ENCODE data around the gene CCDC187.

CCDC187 gene

DNA sequence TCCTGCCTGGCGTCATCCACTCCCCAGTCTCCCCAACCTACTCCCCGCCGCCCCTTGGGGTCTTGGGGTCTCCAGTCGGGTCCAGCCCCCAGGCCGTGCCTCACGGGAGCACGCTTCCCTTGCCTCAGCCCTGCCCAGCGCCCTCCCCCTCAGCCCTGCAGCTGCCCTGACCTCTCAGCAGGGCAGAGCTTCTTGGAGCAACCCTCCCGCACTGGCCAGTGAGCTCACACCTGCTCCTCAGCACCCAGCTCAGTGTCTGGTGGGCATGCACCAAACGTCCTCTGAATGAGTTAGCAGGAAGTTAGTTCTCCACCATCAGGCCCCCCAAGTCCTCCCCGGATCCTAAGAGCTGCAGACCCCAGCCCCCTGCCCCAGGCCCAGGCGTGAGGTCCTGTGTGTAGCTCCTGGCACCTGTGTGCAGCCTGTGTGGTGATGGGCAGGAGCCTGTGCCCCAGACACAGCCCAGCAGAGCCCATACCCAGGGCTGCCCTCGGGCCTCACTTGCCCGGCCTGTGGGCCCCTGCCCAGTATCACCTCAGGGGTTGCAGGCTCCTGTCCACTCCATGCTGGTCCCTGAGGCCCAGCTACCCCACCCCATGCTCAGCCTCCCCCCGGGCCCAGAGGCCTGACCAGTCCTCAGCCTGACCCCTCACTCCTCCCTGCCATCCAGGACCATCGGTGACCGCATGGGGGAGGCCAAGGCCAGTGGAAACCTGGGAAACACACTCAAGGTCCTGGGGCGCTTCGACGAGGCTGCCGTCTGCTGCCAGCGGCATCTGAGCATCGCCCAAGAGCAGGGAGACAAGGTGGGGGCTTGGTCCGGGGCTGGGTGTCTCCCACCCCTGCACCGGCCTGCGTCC lies 31.6 kb upstream of the CCDC187 start:
- H3K4me1 Mint-ChIP-seq (ENCODE audit: low read depth), result no peaks in the 10 kb centered on the region
- no peaks in the 10 kb centered on the region for H3K9me3 Mint-ChIP-seq
- no peak overlapping the region for H3K4me3 Mint-ChIP-seq
- no peaks in the 10 kb centered on the region for H3K36me3 Mint-ChIP-seq (ENCODE audit: low read depth)
- H3K27ac Mint-ChIP-seq, result no peak overlapping the region
- no peak for DNase-seq (ENCODE audit: low spot score)
- no peaks in the 10 kb centered on the region for H3K27me3 Mint-ChIP-seq (ENCODE audit: low read depth)

DNA sequence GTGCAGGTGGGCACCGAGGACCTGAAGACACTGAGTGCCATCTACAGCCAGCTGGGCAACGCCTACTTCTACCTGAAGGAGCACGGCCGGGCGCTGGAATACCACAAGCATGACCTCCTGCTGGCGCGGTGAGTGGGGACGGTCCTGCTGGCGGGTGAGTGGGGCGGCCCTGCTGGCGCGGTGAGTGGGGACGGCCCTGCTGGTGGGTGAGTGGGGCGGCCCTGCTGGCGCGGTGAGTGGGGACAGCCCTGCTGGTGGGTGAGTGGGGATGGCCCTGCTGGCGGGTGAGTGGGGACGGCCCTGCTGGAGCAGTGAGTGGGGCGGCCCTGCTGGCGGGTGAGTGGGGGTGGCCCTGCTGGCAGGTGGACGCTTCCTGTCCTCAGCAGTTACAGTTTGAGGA lies 30.6 kb upstream of the CCDC187 start:
- no peak for DNase-seq (ENCODE audit: low spot score)
- Mint-ChIP-seq H3K4me1 (ENCODE audit: low read depth) (no peaks in the 10 kb centered on the region), H3K9me3 (no peaks in the 10 kb centered on the region), H3K4me3 (no peak overlapping the region), H3K27me3 (ENCODE audit: low read depth) (no peaks in the 10 kb centered on the region), H3K27ac (no peak overlapping the region), H3K36me3 (ENCODE audit: low read depth) (no peaks in the 10 kb centered on the region)

DNA sequence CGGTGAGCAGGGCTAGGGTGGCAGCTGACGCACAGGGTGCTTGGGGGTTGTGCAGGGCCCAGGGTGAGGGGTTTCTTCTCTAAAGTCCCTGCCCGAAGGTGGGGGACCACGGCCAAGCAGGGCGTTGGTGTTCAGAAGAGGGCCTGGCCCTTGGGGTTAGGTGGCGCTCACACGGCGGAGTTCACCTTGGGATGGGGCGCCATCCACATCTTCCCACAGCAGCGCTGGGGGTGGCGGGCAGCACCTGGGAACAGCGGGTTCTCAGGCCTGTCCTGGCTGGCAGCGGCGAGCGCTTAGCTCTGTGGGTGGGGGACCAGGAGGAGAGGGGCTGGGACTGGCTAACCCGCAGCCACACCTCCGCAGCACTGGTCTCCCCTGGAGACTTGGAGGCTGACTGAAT lies 29.6 kb upstream of the CCDC187 start:
- Mint-ChIP-seq H3K36me3 (ENCODE audit: low read depth) (no peaks in the 10 kb centered on the region), H3K27ac (no peak overlapping the region), H3K4me1 (ENCODE audit: low read depth) (peaks cover 3% of the 10 kb centered on the region), H3K27me3 (ENCODE audit: low read depth) (no peaks in the 10 kb centered on the region), H3K4me3 (no peak overlapping the region), H3K9me3 (no peaks in the 10 kb centered on the region)
- DNase-seq (ENCODE audit: low spot score), result no peak

DNA sequence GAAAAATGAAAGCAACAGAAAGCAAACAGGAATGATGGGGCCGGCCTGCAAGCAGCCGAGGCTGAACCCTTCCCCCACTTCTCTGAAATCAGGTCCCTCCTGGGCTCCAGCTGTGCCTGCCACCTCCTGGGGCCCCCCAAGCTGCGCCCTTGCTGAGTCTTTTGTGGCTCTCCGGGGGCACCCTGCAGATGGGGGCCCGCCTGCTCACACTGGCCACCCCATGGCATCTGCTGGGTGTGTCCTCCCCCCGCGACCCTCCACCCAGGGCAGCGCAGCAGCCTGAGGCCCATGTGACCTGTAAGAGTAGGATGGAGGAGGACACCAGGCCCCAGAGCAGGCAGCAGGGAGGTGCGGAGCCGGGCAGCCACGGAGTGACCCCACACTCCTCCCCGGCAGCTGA lies 29.2 kb upstream of the CCDC187 start:
- H3K36me3 Mint-ChIP-seq (ENCODE audit: low read depth), result no peaks in the 10 kb centered on the region
- no peak overlapping the region for H3K27ac Mint-ChIP-seq
- H3K9me3 Mint-ChIP-seq, result no peaks in the 10 kb centered on the region
- peaks cover 3% of the 10 kb centered on the region for H3K4me1 Mint-ChIP-seq (ENCODE audit: low read depth)
- H3K27me3 Mint-ChIP-seq (ENCODE audit: low read depth), result no peaks in the 10 kb centered on the region
- DNase-seq (ENCODE audit: low spot score), result no peak
- no peak overlapping the region for H3K4me3 Mint-ChIP-seq

DNA sequence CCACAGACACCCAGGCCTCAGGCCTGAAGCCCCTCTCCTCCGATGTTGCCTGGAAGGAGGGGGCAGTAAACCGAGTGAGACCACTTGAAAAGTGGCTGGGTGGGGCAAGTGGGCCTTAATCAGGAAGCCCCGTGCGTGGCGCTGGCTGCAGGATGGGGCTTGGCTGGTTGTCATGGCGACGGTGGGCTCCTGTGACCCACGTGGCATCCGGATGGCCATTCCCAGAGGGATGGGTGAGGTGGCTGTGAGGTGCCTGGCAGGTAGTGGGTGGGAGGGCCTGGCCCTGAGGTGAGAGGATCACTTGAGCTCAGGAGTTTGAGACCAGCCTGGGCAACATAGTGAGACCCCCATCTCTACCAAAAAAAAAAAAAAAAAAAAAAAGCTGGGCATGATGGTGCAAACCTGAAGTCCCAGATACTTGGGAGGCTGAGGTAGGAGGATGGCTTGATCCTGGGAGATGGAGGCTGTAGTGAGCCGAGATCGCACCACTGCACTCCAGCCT lies 28.6 kb upstream of the CCDC187 start:
- no peak overlapping the region for H3K4me3 Mint-ChIP-seq
- peaks cover 3% of the 10 kb centered on the region for H3K4me1 Mint-ChIP-seq (ENCODE audit: low read depth)
- H3K9me3 Mint-ChIP-seq, result no peaks in the 10 kb centered on the region
- no peak for DNase-seq (ENCODE audit: low spot score)
- H3K36me3 Mint-ChIP-seq (ENCODE audit: low read depth), result no peaks in the 10 kb centered on the region
- no peak overlapping the region for H3K27ac Mint-ChIP-seq
- no peaks in the 10 kb centered on the region for H3K27me3 Mint-ChIP-seq (ENCODE audit: low read depth)

DNA sequence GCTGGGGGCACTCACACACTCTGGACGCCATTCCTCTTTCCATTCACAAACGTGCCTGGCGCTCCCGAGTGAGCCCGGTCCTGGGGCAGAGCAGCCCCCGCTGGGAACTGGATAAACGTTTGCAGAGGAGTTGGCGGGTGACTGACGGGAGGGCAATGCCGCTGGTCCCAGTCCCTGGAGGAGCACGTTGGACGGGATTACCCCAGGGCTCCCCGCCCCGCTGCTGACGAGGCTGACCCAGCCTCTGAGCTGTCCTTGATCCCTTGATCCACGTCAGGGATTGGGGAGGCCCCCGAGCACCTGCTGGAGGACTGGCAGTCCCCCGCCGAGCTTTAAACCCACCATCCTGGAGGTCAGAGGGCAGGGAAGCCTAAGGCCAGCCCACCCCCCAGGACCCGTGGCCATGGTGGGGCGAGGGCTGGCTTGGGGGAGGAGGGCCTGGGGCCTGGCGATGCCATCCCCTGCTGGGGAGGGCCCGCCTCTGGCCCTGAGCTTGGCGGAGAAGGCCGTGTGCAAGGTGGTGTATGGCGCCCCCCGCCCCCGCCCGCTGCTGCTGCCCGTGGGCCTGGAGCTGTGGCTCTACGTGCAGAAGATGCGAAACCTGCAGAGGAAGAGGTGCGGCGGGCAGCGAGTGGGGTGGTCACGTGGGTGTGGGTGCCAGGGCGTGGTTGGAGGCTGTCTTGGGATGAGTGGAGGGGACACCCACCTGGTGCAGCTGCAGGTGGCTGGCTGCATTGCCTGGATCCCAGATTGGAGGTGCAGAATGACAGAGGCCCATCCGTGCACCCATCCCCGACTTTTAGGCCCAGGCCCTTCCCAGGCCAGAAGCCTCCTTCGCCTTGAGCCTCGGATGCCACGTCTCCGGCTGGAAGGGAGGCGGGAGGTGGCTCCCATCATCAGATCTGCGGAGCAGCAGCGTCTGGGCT lies 27.9 kb upstream of the CCDC187 start:
- H3K36me3 Mint-ChIP-seq (ENCODE audit: low read depth), result no peaks in the 10 kb centered on the region
- no peaks in the 10 kb centered on the region for H3K27me3 Mint-ChIP-seq (ENCODE audit: low read depth)
- H3K9me3 Mint-ChIP-seq, result no peaks in the 10 kb centered on the region
- H3K4me1 Mint-ChIP-seq (ENCODE audit: low read depth), result peaks cover 3% of the 10 kb centered on the region
- DNase-seq (ENCODE audit: low spot score), result no peak
- no peak overlapping the region for H3K4me3 Mint-ChIP-seq
- H3K27ac Mint-ChIP-seq, result no peak overlapping the region

DNA sequence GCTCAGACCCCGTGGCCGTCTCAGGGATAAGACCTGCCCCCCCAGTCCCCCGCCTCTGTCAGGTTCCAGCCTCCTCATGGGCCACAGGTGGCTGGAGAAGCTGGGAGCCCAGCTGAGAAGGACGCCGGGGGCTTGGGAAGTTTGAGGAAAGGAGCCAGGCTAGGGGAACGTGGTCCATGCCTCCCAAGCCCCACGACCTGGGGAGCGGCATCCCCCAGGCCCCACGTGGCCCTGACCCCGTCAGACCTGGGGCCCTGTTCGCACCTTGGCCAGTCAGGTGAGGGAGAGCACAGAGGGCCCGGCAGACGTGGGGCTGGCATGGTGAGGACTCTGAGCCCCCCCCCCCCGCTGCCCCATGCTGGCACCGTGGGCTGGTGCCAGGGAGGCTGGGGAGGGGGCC lies 27.1 kb upstream of the CCDC187 start:
- Mint-ChIP-seq H3K4me1 (ENCODE audit: low read depth) (peaks cover 3% of the 10 kb centered on the region), H3K27ac (no peak overlapping the region), H3K27me3 (ENCODE audit: low read depth) (no peaks in the 10 kb centered on the region), H3K36me3 (ENCODE audit: low read depth) (no peaks in the 10 kb centered on the region), H3K9me3 (no peaks in the 10 kb centered on the region), H3K4me3 (no peak overlapping the region)
- no peak for DNase-seq (ENCODE audit: low spot score)

DNA sequence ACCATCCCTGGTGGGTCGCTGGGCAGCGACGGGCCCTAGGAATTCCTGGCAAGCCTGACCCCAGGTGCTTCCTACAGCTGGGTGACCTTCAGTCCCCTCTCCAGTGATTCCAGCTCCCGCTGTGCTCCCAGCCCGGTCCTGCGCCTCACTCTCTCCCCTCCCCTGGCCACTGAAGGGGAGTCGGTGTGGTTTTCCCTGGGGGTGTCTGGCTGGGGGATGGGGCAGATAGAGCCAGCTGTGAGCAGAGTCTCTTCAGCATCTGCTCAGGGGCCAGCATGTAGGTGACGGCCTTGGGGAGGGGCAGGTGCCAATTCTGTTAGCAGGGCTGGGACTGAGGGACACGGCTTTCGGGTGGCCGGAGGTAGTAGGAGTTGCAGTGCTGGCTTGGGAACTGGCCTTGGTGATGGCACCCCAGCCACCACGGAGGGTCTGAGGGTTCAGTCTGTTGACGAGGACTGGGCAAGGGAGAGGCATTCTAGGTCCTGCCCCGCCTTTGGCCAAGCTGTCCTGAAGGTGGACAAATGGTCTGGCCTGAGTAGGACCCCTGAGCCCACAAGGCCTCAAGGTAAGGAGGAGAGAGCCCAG lies 26.6 kb upstream of the CCDC187 start:
- H3K9me3 Mint-ChIP-seq, result no peaks in the 10 kb centered on the region
- H3K27me3 Mint-ChIP-seq (ENCODE audit: low read depth), result no peaks in the 10 kb centered on the region
- DNase-seq (ENCODE audit: low spot score), result no peak
- H3K4me3 Mint-ChIP-seq, result no peak overlapping the region
- peaks cover 3% of the 10 kb centered on the region for H3K4me1 Mint-ChIP-seq (ENCODE audit: low read depth)
- H3K36me3 Mint-ChIP-seq (ENCODE audit: low read depth), result no peaks in the 10 kb centered on the region
- H3K27ac Mint-ChIP-seq, result no peak overlapping the region

DNA sequence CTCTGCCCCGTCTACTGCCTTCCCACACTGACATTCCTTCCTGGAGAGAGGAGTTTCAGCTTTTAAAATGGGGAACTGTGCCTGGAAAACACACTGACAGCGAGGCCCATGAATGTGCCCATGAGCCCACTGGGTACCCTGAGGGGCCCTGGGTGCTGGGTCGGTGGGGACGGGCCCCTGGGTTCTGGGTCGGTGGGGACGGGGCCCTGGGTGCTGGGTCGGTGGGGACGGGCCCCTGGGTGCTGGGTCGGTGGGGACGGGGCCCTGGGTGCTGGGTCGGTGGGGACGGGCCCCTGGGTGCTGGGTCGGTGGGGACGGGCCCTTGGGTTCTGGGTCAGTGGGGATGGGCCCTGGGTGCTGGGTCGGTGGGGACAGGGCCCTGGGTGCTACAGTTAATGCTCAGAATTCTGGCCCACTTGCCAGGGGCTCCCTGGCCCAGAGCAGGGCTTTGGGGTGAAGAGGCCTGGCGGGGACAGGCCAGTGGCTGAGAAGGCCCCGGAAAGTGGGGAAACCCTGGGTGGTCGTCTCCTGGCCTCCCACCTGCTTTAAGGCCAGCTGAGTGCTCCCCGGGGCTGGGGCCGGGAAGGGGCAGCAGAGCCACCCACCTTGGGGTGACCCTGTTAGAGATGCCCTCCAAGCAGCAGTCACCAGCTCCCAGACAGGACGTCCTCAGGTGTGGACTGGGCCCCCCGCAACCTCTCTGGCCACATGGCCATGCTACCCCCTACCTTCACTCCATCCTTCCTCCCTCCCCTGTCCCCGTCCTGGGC lies 25.9 kb upstream of the CCDC187 start:
- Mint-ChIP-seq H3K36me3 (ENCODE audit: low read depth) (no peaks in the 10 kb centered on the region), H3K27me3 (ENCODE audit: low read depth) (no peaks in the 10 kb centered on the region), H3K4me1 (ENCODE audit: low read depth) (peaks cover 3% of the 10 kb centered on the region), H3K9me3 (no peaks in the 10 kb centered on the region), H3K27ac (no peak overlapping the region), H3K4me3 (no peak overlapping the region)
- no peak for DNase-seq (ENCODE audit: low spot score)

DNA sequence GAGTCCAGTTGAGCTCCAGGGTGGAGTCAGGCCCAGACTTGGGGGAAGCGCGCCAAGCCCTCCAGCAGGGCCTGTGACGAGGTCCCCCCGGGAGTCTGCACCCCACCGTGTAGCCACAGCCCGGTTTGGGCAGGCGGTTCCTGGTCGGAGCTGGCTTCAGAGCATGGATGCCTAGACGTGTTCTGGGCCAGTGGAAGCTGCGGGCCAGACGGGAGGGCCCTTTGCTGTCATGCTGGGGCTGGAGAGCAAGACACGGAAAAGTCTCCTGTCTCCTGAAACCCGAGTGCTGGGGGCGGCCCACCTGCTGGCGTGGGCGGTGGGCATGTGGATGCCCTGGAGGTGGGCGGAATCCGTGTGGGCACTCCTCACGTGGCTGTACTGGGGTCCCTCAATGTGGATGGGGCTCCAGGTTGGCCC lies 25.3 kb upstream of the CCDC187 start:
- Mint-ChIP-seq H3K27me3 (ENCODE audit: low read depth) (no peaks in the 10 kb centered on the region), H3K27ac (no peak overlapping the region), H3K4me1 (ENCODE audit: low read depth) (peaks cover 3% of the 10 kb centered on the region), H3K36me3 (ENCODE audit: low read depth) (no peaks in the 10 kb centered on the region), H3K4me3 (no peak overlapping the region), H3K9me3 (no peaks in the 10 kb centered on the region)
- no peak for DNase-seq (ENCODE audit: low spot score)

DNA sequence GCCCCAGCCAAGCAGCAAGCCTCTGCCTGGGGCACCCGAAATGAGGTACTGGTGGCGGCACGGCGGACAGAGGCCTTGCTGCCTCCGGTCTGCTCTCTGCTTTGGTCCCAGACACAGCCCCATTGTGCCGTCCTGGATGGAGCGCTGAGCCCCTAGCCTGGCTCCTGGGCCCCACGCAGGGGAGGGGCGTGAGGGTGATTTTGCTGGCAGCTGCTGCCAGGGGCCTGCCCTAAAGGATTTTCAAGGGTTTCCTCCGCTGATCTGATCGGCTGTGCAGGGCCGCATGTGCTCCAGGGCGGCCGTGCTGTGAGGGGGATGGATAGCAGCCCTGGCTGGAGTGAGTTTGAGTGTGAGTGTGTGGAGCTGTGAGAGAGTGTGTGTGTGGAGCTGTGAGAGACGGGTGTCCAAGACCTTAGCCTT lies 24.7 kb upstream of the CCDC187 start:
- Mint-ChIP-seq H3K4me1 (ENCODE audit: low read depth) (peaks cover 3% of the 10 kb centered on the region), H3K27me3 (ENCODE audit: low read depth) (no peaks in the 10 kb centered on the region), H3K36me3 (ENCODE audit: low read depth) (no peaks in the 10 kb centered on the region), H3K9me3 (no peaks in the 10 kb centered on the region), H3K27ac (no peak overlapping the region), H3K4me3 (peak overlapping the region; percentile 52)
- DNase-seq (ENCODE audit: low spot score), result no peak

DNA sequence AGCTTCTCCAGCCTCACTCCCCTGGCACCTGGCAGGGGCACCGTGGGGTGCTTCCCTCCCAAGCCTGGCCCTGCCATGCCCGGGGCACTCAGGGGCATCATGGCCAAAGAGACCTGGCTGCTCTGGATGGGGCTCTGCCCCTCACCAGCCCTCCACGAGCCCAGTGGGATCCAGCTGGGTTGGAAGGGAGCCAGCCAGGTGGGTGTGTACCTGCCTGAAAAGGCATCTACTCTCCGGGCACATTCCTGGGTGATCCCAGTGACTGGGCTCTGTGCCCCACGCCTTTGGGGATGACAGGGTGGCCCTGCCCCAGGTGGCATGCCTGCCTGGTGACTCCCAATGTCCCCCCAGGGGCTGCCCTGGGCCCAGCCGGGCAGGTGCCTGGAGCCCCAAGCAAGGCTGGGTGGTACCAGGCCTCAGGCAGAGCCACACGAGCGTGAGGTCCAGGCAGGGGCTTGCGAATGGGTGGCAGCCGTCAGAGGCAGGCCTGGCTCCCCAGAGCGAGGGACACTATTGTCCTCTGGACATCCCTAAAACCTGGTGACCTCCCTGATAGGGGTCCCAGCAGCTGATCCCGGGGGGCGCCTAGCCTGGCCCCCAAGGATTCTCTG lies 24.2 kb upstream of the CCDC187 start:
- H3K4me3 Mint-ChIP-seq, result peak overlapping the region; percentile 24
- no peak for DNase-seq (ENCODE audit: low spot score)

More for the DNA sequence above, 24.2 kb upstream of the CCDC187 start:
- Mint-ChIP-seq H3K4me1 (ENCODE audit: low read depth) (peaks cover 3% of the 10 kb centered on the region), H3K27ac (no peak overlapping the region), H3K36me3 (ENCODE audit: low read depth) (no peaks in the 10 kb centered on the region), H3K27me3 (ENCODE audit: low read depth) (no peaks in the 10 kb centered on the region), H3K9me3 (no peaks in the 10 kb centered on the region)
